Left kidney (tissue), 2 donors: ENCODE results near the gene DNAJB9. TPM values are rescaled to one million over a fixed set of nuclear protein-coding genes. Genes with fewer than 3 reads are reported as not detected.

Experiments used
- DNase-seq: peaks from one replicate; pipeline ENCODE4 v3.0.0-alpha.2; 2013
- polyA plus RNA-seq: library from polyadenylated mRNA; unstranded; fragments of 120-200 nt; gene quantifications from one replicate; pipeline ENCODE4 v1.2.1, GENCODE V29; 2013; ENCODE audit not compliant: insufficient read length

Gene DNAJB9
- polyA plus RNA-seq, 1 donor, result 43.0 TPM

DNA sequence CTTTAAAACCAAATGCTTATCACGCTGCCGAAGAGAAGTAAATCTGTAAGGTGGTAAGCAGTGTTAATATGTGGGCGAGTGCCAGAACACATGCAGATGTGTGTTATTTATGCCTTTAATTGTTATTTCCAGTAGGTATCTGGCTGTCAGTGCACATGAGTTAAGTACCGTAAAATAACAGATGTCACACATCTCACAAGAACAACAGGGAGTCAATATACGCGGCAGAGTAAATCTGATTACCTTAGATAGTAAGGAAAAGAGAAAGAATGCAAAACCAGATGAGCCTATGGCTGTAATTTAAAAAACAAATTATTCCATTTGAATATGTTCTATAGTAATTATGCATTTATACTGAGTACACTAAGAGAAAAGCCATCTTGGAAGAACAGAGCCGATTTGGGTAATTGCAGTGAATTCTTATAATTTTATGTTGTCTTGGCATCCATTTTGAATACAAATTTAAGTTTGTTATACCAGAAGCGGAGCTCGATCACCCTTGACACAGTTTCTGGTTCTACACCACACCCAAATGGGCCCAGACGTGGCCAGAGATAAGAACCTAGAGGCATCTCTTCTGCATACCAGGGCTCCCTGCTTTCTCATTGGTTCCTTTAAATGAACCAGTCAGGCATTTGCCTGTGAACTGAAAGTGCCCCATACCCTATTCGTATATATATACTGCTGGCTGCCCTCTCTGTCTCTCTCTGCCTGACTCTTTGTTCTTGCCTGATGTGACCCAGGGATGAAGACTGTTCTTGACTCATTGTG lies 34.8 kb downstream of the DNAJB9 start:
- no peak for DNase-seq

- no peak for DNase-seq
Observed at GRCh38 chr7:108605559-108606201, 36.0 kb downstream of the DNAJB9 start.

- no peak for DNase-seq
Observed at GRCh38 chr7:108609643-108610042, 40.0 kb downstream of the DNAJB9 start.

DNA sequence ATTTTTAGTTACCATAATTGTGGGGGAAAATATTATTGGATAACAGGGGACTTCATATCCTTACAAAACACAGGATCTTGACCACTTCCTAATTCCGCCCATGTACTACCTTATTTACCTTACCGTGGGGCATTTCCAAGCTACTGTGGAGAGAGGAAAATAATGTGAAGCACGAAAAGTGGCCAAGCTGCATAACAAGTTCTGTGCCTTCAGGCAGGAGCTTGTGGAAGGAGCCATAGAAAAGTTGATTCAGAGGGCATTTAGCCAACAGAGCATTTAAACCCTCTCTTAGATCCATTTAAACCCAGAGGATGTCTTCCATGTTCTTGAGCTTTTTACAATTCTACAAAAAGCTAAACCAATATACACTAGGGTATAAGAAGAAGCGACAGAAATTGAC lies 41.6 kb downstream of the DNAJB9 start:
- no peak for DNase-seq

GRCh38 chr7:108613147-108613948 lies 43.7 kb downstream of the DNAJB9 start:
- DNase-seq, result peak; percentile 55

GRCh38 chr7:108613949-108614381 lies 44.3 kb downstream of the DNAJB9 start:
- no peak for DNase-seq

DNA sequence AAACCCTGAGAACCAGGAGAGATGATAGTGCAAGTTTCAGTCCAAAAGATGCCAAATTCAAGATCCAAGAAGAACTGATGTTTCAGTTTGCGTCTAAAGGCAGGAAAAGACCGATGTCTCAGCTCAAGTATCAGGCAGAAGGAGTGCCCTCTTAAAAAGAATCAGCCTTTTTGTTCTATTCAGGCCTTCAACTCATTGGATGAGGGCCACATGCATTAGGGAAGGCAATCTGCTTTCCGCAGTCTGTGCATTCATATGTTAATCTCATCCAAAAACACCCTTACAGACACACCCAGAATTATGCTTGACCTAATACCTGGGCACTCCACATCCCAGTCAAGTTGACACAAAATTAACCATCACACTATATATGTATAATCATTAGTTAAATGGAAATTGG lies 45.2 kb downstream of the DNAJB9 start:
- no peak for DNase-seq

DNA sequence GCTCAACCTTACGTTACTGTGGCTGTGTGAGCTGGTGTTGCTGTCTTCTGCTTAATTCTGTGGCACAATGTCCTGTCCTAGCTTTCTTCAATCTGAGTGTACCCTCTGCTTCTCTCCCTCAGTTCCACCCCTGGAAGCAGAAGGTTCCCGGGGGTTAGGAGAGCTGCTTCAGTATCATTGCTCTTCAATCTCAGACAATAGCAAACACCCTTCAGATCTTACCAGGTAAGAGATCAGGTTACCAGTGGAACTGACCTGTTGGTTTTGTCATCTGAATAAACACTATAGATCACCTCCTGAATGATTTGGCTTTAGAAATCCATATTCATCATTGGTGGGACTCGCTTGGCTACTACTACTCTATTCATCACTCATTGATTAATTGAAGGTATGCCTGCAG lies 48.4 kb downstream of the DNAJB9 start:
- no peak for DNase-seq

DNA sequence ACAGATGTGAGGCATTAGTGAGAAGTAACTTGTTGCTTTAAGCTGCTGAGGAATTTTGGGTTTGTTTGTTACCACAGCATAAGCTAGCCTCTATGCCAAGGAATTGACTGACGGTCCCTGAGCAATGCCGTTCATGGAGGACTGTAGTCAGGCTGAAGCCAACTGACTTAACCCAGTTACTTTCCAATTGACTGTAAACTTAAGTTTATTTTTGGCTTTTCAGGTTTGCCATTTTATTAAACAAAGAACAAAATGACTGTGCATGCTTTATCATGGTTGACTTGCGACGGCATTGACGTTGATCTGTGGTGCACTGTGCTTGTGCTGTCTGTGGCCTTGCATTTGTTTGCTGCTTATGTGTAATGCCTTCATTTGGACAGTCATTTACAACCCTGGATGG lies 53.5 kb downstream of the DNAJB9 start:
- DNase-seq, result no peak

Other genes with a start within 250 kb of the DNAJB9 start
- 27.3 TPM for gene NRCAM, start 113.4 kb upstream of the DNAJB9 start, polyA plus RNA-seq
- 39.7 TPM for gene PNPLA8, start 43.7 kb upstream of the DNAJB9 start, polyA plus RNA-seq
- 41.4 TPM for gene THAP5, start 168 bp upstream of the DNAJB9 start, polyA plus RNA-seq